Measurements from ENCODE around the gene XRCC1.
"Not testable (repeated sequence)": the region's sequence is repeated elsewhere in the genome, so short reads cannot be mapped to it uniquely, and the experiment has no call there.

XRCC1 gene

GRCh38 chr19:43600326-43600725 lies 25.0 kb upstream of the XRCC1 start:
- not testable (repeated sequence) for DNase-seq (ENCODE audit: low read depth)

GRCh38 chr19:43599635-43600295 lies 24.4 kb upstream of the XRCC1 start:
- no peak for DNase-seq (ENCODE audit: low read depth)

- no peak for DNase-seq (ENCODE audit: low read depth)
Measured at GRCh38 chr19:43598445-43599240, 23.3 kb upstream of the XRCC1 start.

- no peak for DNase-seq (ENCODE audit: low read depth)
Measured at GRCh38 chr19:43597876-43598275, 22.5 kb upstream of the XRCC1 start.

GRCh38 chr19:43596842-43597461 lies 21.6 kb upstream of the XRCC1 start:
- no peak for DNase-seq (ENCODE audit: low read depth)

- DNase-seq (ENCODE audit: low read depth), result peak; percentile 95
Measured at GRCh38 chr19:43595999-43596841, 20.9 kb upstream of the XRCC1 start, which contains the start of the genes IRGQ and ZNF576. Gene IRGQ (minus strand): TSS chr19:43596134. CDS start chr19:43595338, 796 bp downstream. Gene ZNF576 (plus strand): TSS chr19:43596595. CDS start chr19:43597109, 514 bp downstream.

- no peak for DNase-seq (ENCODE audit: low read depth)
Measured at GRCh38 chr19:43595605-43595998, 20.3 kb upstream of the XRCC1 start.

- DNase-seq (ENCODE audit: low read depth), result no peak
Measured at GRCh38 chr19:43594710-43595604, 19.6 kb upstream of the XRCC1 start.

- DNase-seq (ENCODE audit: low read depth), result no peak
Measured at GRCh38 chr19:43594081-43594697, 18.9 kb upstream of the XRCC1 start.

- DNase-seq (ENCODE audit: low read depth), result no peak
Measured at GRCh38 chr19:43592800-43593350, 17.5 kb upstream of the XRCC1 start.

- no peak for DNase-seq (ENCODE audit: low read depth)
Measured at GRCh38 chr19:43591904-43592772, 16.8 kb upstream of the XRCC1 start.

- no peak for DNase-seq (ENCODE audit: low read depth)
Measured at GRCh38 chr19:43589678-43590077, 14.4 kb upstream of the XRCC1 start.

- DNase-seq (ENCODE audit: low read depth), result no peak
Measured at GRCh38 chr19:43589277-43589676, 13.9 kb upstream of the XRCC1 start.

- not testable (repeated sequence) for DNase-seq (ENCODE audit: low read depth)
Measured at GRCh38 chr19:43587029-43587428, 11.7 kb upstream of the XRCC1 start.

- DNase-seq (ENCODE audit: low read depth), result no peak
Measured at GRCh38 chr19:43586346-43586745, 11.0 kb upstream of the XRCC1 start.

- DNase-seq (ENCODE audit: low read depth), result no peak
Measured at GRCh38 chr19:43584484-43584883, 9.2 kb upstream of the XRCC1 start.

- no peak for DNase-seq (ENCODE audit: low read depth)
Measured at GRCh38 chr19:43582495-43582894, 7.2 kb upstream of the XRCC1 start.

- no peak for DNase-seq (ENCODE audit: low read depth)
Measured at GRCh38 chr19:43581467-43581866, 6.1 kb upstream of the XRCC1 start.

- no peak for DNase-seq (ENCODE audit: low read depth)
Measured at GRCh38 chr19:43578787-43579186, 3.5 kb upstream of the XRCC1 start.
